Kasumi-1 (cell line): Measurements from ENCODE around the gene GLIS1.

Experiments
- DNase-seq, 2 experiments: peaks; one replicate each; lab custom pipeline; 2025; lab: John Stamatoyannopoulos, UW

GLIS1 gene

GRCh38 chr1:53638360-53639035, 100.5 kb downstream of the GLIS1 start:
- DNase-seq, result no peak

GRCh38 chr1:53637511-53638359, 101.2 kb downstream of the GLIS1 start:
- no peak for DNase-seq

GRCh38 chr1:53636621-53637171, 102.3 kb downstream of the GLIS1 start:
- no peak for DNase-seq

- DNase-seq, result no peak
Observed at GRCh38 chr1:53634571-53634979, 104.4 kb downstream of the GLIS1 start.

GRCh38 chr1:53633073-53633704, 105.8 kb downstream of the GLIS1 start:
- DNase-seq, result no peak

- DNase-seq, result no peak
Observed at GRCh38 chr1:53631622-53632310, 107.2 kb downstream of the GLIS1 start.

GRCh38 chr1:53629101-53629691, 109.8 kb downstream of the GLIS1 start:
- no peak for DNase-seq

- no peak for DNase-seq
Observed at GRCh38 chr1:53628286-53628955, 110.5 kb downstream of the GLIS1 start.

- DNase-seq, result no peak
Observed at GRCh38 chr1:53627666-53628065, 111.3 kb downstream of the GLIS1 start.

- DNase-seq, result no peak
Observed at GRCh38 chr1:53627031-53627430, 111.9 kb downstream of the GLIS1 start.

GRCh38 chr1:53626616-53627015, 112.3 kb downstream of the GLIS1 start:
- no peak for DNase-seq

GRCh38 chr1:53625766-53626520, 113.0 kb downstream of the GLIS1 start:
- no peak for DNase-seq

- no peak for DNase-seq
Observed at GRCh38 chr1:53625049-53625448, 113.9 kb downstream of the GLIS1 start.

- DNase-seq, result no peak
Observed at GRCh38 chr1:53622531-53622930, 116.4 kb downstream of the GLIS1 start.

- no peak for DNase-seq
Observed at GRCh38 chr1:53621144-53621543, 117.8 kb downstream of the GLIS1 start.

GRCh38 chr1:53620061-53620855, 118.7 kb downstream of the GLIS1 start:
- no peak for DNase-seq

GRCh38 chr1:53619367-53620060, 119.5 kb downstream of the GLIS1 start:
- no peak for DNase-seq

GRCh38 chr1:53618500-53619366, 120.2 kb downstream of the GLIS1 start:
- DNase-seq, result no peak
